GM19467 (cell line): ENCODE results near the gene ZNF107.
"Not testable (repeated sequence)": the region's sequence is repeated elsewhere in the genome, so short reads cannot be mapped to it uniquely, and the experiment has no call there.

Source experiments
- ATAC-seq: cut with Tn5 transposase; IDR thresholded peaks from one replicate; pipeline ENCODE4 v1.9.1; 2021; ENCODE audit warnings: mild to moderate bottlenecking, moderate library complexity; ENCODE audit not compliant: unreplicated experiment

ZNF107 gene

DNA sequence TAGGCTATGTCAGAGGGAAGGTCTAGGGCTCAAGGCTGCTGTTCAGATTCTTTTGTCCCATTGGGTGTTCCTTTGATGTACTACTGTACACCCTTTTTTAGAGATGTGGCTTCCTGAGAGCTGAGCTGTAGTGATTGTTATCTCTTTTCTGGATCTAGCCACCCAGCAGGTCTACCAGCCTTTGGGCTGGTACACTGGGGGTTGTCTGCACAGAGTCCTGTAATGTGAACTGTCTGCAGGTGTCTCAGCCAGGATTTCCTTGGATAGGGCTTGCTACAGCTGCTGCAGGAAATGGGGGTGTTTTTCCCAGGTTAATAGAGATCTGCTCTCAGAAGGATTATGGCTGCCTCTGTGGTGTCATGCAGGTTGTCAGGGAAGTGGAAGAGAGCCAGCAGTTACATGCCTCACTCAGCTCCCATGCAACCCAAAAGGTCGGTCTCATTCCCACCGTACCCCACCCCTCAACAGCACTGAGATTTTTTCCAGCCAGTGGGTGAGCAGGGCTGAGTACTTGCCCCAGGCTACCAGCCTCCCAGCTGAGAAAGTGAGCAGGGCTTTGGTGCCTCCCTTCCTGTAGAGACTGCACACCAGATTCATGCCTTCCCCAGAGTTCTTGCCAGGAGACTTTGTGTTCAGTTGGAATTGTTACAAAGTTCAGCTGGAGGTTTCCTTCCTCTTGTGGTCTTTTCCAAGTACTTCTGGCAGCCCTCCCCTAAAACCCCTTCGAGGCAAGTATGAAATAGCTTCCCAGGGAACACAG, 63.3 kb downstream of the ZNF107 start:
- ATAC-seq: no peak

GRCh38 chr7:64733550-64734240, 67.8 kb downstream of the ZNF107 start:
- ATAC-seq: no peak

- ATAC-seq: no peak
These were observed 70.6 kb downstream of the ZNF107 start for GRCh38 chr7:64736575-64736974.

DNA sequence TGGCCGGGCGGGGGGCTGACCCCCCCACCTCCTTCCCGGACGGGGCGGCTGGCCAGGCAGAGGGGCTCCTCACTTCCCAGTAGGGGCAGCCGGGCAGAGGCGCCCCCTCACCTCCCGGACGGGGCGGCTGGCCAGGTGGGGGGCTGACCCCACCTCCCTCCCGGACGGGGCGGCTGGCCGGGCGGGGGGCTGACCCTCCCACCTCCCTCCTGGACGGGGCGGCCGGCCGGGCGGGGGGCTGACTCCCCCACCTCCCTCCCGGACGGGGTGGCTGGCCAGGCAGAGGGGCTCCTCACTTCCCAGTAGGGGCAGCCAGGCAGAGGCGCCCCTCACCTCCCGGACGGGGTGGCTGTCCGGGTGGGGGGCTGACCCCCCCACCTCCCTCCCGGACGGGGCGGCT, 72.5 kb downstream of the ZNF107 start:
- ATAC-seq: not testable (repeated sequence)

DNA sequence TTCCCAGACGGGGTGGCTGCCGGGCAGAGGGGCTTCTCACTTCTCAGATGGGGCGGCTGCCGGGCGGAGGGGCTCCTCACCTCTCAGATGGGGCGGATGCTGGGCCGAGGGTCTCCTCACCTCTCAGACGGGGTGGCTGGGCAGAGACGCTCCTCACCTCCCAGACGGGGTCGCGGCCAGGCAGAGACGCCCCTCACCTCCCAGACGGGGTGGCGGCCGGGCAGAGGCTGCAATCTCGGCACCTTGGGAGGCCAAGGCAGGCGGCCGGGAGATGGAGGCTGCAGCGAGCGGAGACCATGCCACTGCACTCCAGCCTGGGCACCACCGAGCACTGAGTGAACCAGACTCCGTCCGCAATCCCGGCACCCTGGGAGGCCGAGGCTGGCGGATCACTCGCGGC, 73.0 kb downstream of the ZNF107 start:
- not testable (repeated sequence) for ATAC-seq

- no peak for ATAC-seq
These were observed 78.7 kb downstream of the ZNF107 start for GRCh38 chr7:64744680-64745079.

DNA sequence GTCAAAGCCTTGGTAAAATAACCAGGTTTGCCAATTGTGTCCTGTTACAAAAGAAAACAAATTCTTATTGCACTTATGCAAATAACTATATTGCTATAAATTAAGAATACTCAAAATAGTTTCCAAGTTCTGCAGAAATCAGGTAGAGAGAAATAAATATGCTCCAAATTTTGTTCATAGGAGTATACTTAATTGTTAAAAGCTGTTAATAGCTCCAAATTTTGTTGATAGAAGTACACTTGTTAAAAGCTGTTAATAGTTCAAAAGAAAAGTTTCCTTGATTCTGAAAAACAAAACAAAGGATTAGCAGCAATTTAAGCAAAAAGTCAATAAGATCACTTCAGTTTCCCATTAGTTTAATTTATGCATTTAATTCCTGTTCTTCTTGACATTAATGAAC, 81.9 kb downstream of the ZNF107 start:
- no peak for ATAC-seq

- ATAC-seq: no peak
These were observed 87.1 kb downstream of the ZNF107 start for GRCh38 chr7:64753032-64753431.

- ATAC-seq: no peak
These were observed 89.9 kb downstream of the ZNF107 start for GRCh38 chr7:64755865-64756264.

DNA sequence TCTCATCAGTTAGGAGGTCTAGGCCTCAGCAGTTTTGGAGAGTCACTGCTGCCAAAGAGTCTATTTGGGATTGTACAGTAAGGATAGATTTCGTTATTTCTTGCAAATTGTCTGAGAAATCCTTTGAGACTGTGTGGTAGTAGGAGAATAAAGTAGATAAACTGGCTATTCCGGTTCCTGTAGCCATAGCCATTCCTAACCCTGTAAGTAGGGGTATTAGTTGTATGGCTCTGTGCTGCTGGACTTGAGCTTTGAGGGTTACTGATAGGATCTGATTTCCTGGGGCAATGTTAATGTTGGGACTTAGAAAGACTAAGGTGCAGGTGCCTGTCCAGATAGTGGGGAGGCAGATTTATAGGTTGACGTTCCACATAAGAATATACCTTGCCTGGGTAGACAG, 92.2 kb downstream of the ZNF107 start:
- no peak for ATAC-seq
